ENCODE measurements around the gene METTL23.
"Not testable (repeated sequence)": the region's sequence is repeated elsewhere in the genome, so short reads cannot be mapped to it uniquely, and the experiment has no call there.

The METTL23 gene

DNA sequence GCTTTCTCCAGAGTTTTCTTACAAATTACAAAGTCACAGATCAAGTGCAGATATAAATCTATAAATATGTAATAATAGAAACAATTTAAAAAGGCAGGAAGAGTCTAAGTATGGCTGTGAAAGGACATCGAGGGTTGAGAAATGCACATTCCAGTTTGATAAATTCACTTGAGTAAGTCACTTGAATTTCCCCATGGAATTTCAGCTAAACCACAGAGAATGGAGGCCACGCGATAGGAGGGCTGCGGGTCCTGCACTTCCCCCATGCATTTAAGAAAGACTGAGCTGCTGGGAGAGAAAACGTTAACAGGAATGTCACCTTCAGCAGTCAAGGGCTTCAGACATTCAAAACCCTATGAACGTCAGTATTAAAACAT lies 9.8 kb upstream of the METTL23 start:
- TF ChIP-seq, protein P1, sequence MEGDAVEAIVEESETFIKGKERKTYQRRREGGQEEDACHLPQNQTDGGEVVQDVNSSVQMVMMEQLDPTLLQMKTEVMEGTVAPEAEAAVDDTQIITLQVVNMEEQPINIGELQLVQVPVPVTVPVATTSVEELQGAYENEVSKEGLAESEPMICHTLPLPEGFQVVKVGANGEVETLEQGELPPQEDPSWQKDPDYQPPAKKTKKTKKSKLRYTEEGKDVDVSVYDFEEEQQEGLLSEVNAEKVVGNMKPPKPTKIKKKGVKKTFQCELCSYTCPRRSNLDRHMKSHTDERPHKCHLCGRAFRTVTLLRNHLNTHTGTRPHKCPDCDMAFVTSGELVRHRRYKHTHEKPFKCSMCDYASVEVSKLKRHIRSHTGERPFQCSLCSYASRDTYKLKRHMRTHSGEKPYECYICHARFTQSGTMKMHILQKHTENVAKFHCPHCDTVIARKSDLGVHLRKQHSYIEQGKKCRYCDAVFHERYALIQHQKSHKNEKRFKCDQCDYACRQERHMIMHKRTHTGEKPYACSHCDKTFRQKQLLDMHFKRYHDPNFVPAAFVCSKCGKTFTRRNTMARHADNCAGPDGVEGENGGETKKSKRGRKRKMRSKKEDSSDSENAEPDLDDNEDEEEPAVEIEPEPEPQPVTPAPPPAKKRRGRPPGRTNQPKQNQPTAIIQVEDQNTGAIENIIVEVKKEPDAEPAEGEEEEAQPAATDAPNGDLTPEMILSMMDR (conservative IDR thresholded peaks at IDR 0.05; ENCODE audit: low read depth, low read length) = no peak
- H3K4me3 ChIP-seq (ENCODE audit: low read length) = no peak overlapping the region
- no peak for DNase-seq (ENCODE audit: low read depth)

GRCh38 chr17:76718516-76718915 lies 8.1 kb upstream of the METTL23 start:
- no peak for DNase-seq (ENCODE audit: low read depth)
- TF ChIP-seq, protein P1 (conservative IDR thresholded peaks at IDR 0.05; ENCODE audit: low read depth, low read length) = no peak
- no peak overlapping the region for H3K4me3 ChIP-seq (ENCODE audit: low read length)

DNA sequence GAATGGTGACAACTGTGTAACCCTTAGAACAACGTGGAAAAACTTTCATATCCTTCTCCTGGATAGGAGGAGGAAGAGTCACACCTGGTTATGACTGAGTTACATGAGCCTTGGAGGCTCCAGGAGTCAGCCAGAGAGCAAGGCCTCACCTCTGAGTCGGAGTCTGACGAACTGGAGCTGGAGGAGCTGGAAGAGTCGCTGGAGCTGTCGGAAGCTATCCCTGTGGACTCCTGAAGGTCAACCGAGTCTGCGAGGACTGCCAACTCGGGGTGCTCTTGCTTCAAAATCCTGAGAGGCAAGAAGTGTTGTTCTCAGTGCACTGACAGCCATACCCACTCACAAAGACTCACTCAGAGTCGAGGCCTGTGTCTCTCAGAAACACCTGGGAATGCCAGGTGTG lies 6.4 kb upstream of the METTL23 start:
- no peak overlapping the region for H3K4me3 ChIP-seq (ENCODE audit: low read length)
- DNase-seq (ENCODE audit: low read depth) = no peak
- TF ChIP-seq, protein P1 (conservative IDR thresholded peaks at IDR 0.05; ENCODE audit: low read depth, low read length) = no peak

GRCh38 chr17:76720941-76721340 lies 5.7 kb upstream of the METTL23 start:
- no peak overlapping the region for H3K4me3 ChIP-seq (ENCODE audit: low read length)
- TF ChIP-seq, protein P1 (conservative IDR thresholded peaks at IDR 0.05; ENCODE audit: low read depth, low read length) = no peak
- DNase-seq (ENCODE audit: low read depth) = no peak

- TF ChIP-seq, protein P1 (conservative IDR thresholded peaks at IDR 0.05; ENCODE audit: low read depth, low read length) = no peak
- DNase-seq (ENCODE audit: low read depth) = no peak
- no peak overlapping the region for H3K4me3 ChIP-seq (ENCODE audit: low read length)
These were observed 5.2 kb upstream of the METTL23 start for GRCh38 chr17:76721463-76721862.

GRCh38 chr17:76722279-76722678 lies 4.4 kb upstream of the METTL23 start:
- TF ChIP-seq, protein P1 (conservative IDR thresholded peaks at IDR 0.05; ENCODE audit: low read depth, low read length) = no peak
- DNase-seq (ENCODE audit: low read depth) = no peak
- no peak overlapping the region for H3K4me3 ChIP-seq (ENCODE audit: low read length)

- DNase-seq (ENCODE audit: low read depth) = not testable (repeated sequence)
These were observed 3.7 kb upstream of the METTL23 start for GRCh38 chr17:76722977-76723376.

GRCh38 chr17:76723812-76724211 lies 2.8 kb upstream of the METTL23 start:
- TF ChIP-seq, protein P1 (conservative IDR thresholded peaks at IDR 0.05; ENCODE audit: low read depth, low read length) = no peak
- no peak for DNase-seq (ENCODE audit: low read depth)
- no peak overlapping the region for H3K4me3 ChIP-seq (ENCODE audit: low read length)

More at GRCh38 chr17:76722977-76723376, 3.7 kb upstream of the METTL23 start:
- not testable (repeated sequence) for H3K4me3 ChIP-seq (ENCODE audit: low read length)
